Measurements from ENCODE around the gene ZRANB3.
"Not testable (repeated sequence)": the region's sequence is repeated elsewhere in the genome, so short reads cannot be mapped to it uniquely, and the experiment has no call there.

The ZRANB3 gene

GRCh38 chr2:135121016-135121657 is 409.9 kb downstream of the ZRANB3 start:
- peaks cover 41% of the 10 kb centered on the region for H3K36me3 ChIP-seq (ENCODE audit: insufficient read depth, insufficient read length, low read length)
- no peak for DNase-seq (ENCODE audit: low read depth, low spot score)
- H3K4me1 ChIP-seq (ENCODE audit: insufficient read depth, insufficient read length), result no peaks in the 10 kb centered on the region
- TF ChIP-seq SUZ12 (IDR thresholded peaks at IDR 0.05; ENCODE audit: extremely low read depth, insufficient read depth, insufficient read length), result no peak
- TF ChIP-seq ZNF274 (IDR thresholded peaks at IDR 0.05; ENCODE audit: low read depth, low read length), result no peak
- TF ChIP-seq YY1 (IDR thresholded peaks at IDR 0.05; ENCODE audit: insufficient read depth, insufficient read length), result no peak
- no peaks in the 10 kb centered on the region for H3K27me3 ChIP-seq (ENCODE audit: insufficient read depth, insufficient read length)
- no peak overlapping the region for H3K9ac ChIP-seq (ENCODE audit: insufficient read length, low read depth)
- no peaks in the 10 kb centered on the region for H3K9me3 ChIP-seq (ENCODE audit: insufficient read depth, low read length)
- no peak overlapping the region for H3K4me3 ChIP-seq (ENCODE audit: insufficient read length, low read depth)

GRCh38 chr2:135119582-135119981 is 411.4 kb downstream of the ZRANB3 start:
- Histone ChIP-seq H3K27me3 (ENCODE audit: insufficient read depth, insufficient read length) (no peaks in the 10 kb centered on the region), H3K4me3 (ENCODE audit: insufficient read length, low read depth) (no peak overlapping the region), H3K36me3 (ENCODE audit: insufficient read depth, insufficient read length, low read length) (peaks cover 35% of the 10 kb centered on the region), H3K9ac (ENCODE audit: insufficient read length, low read depth) (no peak overlapping the region), H3K9me3 (ENCODE audit: insufficient read depth, low read length) (no peaks in the 10 kb centered on the region), H3K4me1 (ENCODE audit: insufficient read depth, insufficient read length) (no peaks in the 10 kb centered on the region)
- DNase-seq (ENCODE audit: low read depth, low spot score), result no peak
- TF ChIP-seq SUZ12 (IDR thresholded peaks at IDR 0.05; ENCODE audit: extremely low read depth, insufficient read depth, insufficient read length) (no peak), YY1 (IDR thresholded peaks at IDR 0.05; ENCODE audit: insufficient read depth, insufficient read length) (no peak), ZNF274 (IDR thresholded peaks at IDR 0.05; ENCODE audit: low read depth, low read length) (no peak)

GRCh38 chr2:135113322-135113721 is 417.7 kb downstream of the ZRANB3 start:
- no peak for DNase-seq (ENCODE audit: low read depth, low spot score)
- Histone ChIP-seq H3K4me3 (ENCODE audit: insufficient read length, low read depth) (no peak overlapping the region), H3K4me1 (ENCODE audit: insufficient read depth, insufficient read length) (no peaks in the 10 kb centered on the region), H3K9me3 (ENCODE audit: insufficient read depth, low read length) (no peaks in the 10 kb centered on the region), H3K9ac (ENCODE audit: insufficient read length, low read depth) (no peak overlapping the region), H3K36me3 (ENCODE audit: insufficient read depth, insufficient read length, low read length) (peaks cover 29% of the 10 kb centered on the region), H3K27me3 (ENCODE audit: insufficient read depth, insufficient read length) (no peaks in the 10 kb centered on the region)
- TF ChIP-seq YY1 (IDR thresholded peaks at IDR 0.05; ENCODE audit: insufficient read depth, insufficient read length), result no peak
- no peak for TF ChIP-seq ZNF274 (IDR thresholded peaks at IDR 0.05; ENCODE audit: low read depth, low read length)
- TF ChIP-seq SUZ12 (IDR thresholded peaks at IDR 0.05; ENCODE audit: extremely low read depth, insufficient read depth, insufficient read length), result no peak

GRCh38 chr2:135105513-135106316 is 425.3 kb downstream of the ZRANB3 start:
- peaks cover 37% of the 10 kb centered on the region for H3K9me3 ChIP-seq (ENCODE audit: insufficient read depth, low read length)
- not testable (repeated sequence) for H3K27me3 ChIP-seq (ENCODE audit: insufficient read depth, insufficient read length); H3K4me1 ChIP-seq (ENCODE audit: insufficient read depth, insufficient read length); DNase-seq (ENCODE audit: low read depth, low spot score); H3K4me3 ChIP-seq (ENCODE audit: insufficient read length, low read depth); H3K9ac ChIP-seq (ENCODE audit: insufficient read length, low read depth)
- H3K36me3 ChIP-seq (ENCODE audit: insufficient read depth, insufficient read length, low read length), result peaks cover 16% of the 10 kb centered on the region

GRCh38 chr2:135103843-135104242 is 427.2 kb downstream of the ZRANB3 start:
- no peak overlapping the region for H3K9ac ChIP-seq (ENCODE audit: insufficient read length, low read depth)
- H3K36me3 ChIP-seq (ENCODE audit: insufficient read depth, insufficient read length, low read length), result peaks cover 16% of the 10 kb centered on the region
- TF ChIP-seq ZNF274 (IDR thresholded peaks at IDR 0.05; ENCODE audit: low read depth, low read length) (no peak), YY1 (IDR thresholded peaks at IDR 0.05; ENCODE audit: insufficient read depth, insufficient read length) (no peak), SUZ12 (IDR thresholded peaks at IDR 0.05; ENCODE audit: extremely low read depth, insufficient read depth, insufficient read length) (no peak)
- peaks cover 37% of the 10 kb centered on the region for H3K9me3 ChIP-seq (ENCODE audit: insufficient read depth, low read length)
- H3K4me1 ChIP-seq (ENCODE audit: insufficient read depth, insufficient read length), result no peaks in the 10 kb centered on the region
- DNase-seq (ENCODE audit: low read depth, low spot score), result no peak
- H3K27me3 ChIP-seq (ENCODE audit: insufficient read depth, insufficient read length), result no peaks in the 10 kb centered on the region
- no peak overlapping the region for H3K4me3 ChIP-seq (ENCODE audit: insufficient read length, low read depth)

GRCh38 chr2:135099802-135100483 is 431.1 kb downstream of the ZRANB3 start:
- no peak for TF ChIP-seq YY1 (IDR thresholded peaks at IDR 0.05; ENCODE audit: insufficient read depth, insufficient read length)
- TF ChIP-seq ZNF274 (IDR thresholded peaks at IDR 0.05; ENCODE audit: low read depth, low read length), result no peak
- no peak for TF ChIP-seq SUZ12 (IDR thresholded peaks at IDR 0.05; ENCODE audit: extremely low read depth, insufficient read depth, insufficient read length)

More at GRCh38 chr2:135099802-135100483, 431.1 kb downstream of the ZRANB3 start:
- no peak for DNase-seq (ENCODE audit: low read depth, low spot score)
- Histone ChIP-seq H3K27me3 (ENCODE audit: insufficient read depth, insufficient read length) (no peaks in the 10 kb centered on the region), H3K4me1 (ENCODE audit: insufficient read depth, insufficient read length) (no peaks in the 10 kb centered on the region), H3K4me3 (ENCODE audit: insufficient read length, low read depth) (no peak overlapping the region), H3K36me3 (ENCODE audit: insufficient read depth, insufficient read length, low read length) (peaks cover 22% of the 10 kb centered on the region), H3K9me3 (ENCODE audit: insufficient read depth, low read length) (peaks cover 31% of the 10 kb centered on the region), H3K9ac (ENCODE audit: insufficient read length, low read depth) (no peak overlapping the region)

All from NT2/D1 (cell line).